DOHH2 (cell line): ENCODE data around the gene AKAP13.

Experiments
- CTCF ChIP-seq: fragments of 200-600 bp; sonication (generic); IDR thresholded peaks from one replicate; pipeline ENCODE4 v1.5.1; 2014; ENCODE audit warnings: antibody characterized with exemption, mild to moderate bottlenecking, low read depth, low read length; ENCODE audit not compliant: poor library complexity, severe bottlenecking
- EZH2phosphoT487 ChIP-seq: fragments of 200-600 bp; sonication (generic); IDR thresholded peaks from 2 replicates; pipeline ENCODE4 v1.6.1; 2017; ENCODE audit warnings: borderline replicate concordance, mild to moderate bottlenecking, antibody characterized with exemption, low read length, moderate library complexity, mixed read lengths

GRCh38 chr15:85419161-85419560 lies 38.8 kb downstream of the AKAP13 start:
- TF ChIP-seq CTCF (no peak), EZH2phosphoT487 (no peak)
